ENCODE measurements around the gene HCN2. TPM values are rescaled to one million over a fixed set of nuclear protein-coding genes. Genes with fewer than 3 reads are reported as not detected.

The HCN2 gene
- total and polyA plus RNA-seq, 12 donors: 0.74 to 9.1 (median 3.6) TPM

DNA sequence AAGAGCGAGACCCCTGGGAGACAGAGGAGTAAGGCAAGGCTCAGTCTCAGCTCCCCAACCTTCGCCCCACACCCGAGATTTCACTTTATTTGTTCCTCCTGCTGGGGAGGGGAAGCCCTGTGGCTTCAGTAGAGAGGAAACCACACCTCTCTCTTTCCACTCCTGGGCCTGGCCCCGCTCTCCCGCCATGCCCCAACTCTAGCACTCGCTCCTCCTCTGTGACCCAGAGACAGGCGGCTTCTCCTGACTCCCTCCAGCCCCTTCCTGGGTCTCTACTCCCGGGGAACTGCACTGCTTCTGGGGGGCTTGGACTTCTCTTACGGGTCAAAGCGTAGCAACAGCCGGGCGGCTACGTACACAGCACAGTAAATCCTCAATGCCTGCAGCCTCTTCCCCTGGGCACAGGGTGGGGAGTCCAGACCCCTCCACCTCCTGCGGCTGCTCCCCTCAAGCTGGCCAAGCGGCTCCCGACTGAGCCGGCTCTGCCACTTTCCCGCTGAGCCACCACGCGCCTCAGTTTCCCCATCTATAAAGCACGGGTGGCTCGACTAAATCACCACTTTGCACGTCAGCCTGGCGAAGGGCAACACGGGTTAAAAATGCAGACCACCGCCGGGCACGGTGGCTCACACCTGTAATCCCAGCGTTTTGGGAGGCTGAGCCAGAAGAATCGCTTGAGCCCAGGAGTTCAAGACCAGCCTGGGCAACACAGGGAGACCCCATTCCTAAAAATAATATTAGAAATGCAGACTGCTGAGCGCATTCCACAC lies 71.9 kb downstream of the HCN2 start:
- H3K36me3 ChIP-seq (replicated peaks in 1 of 2): peaks cover 0 to 4% of the 10 kb centered on the region in 2 donors
- peaks cover 33 to 70% of the 10 kb centered on the region in 2 donors for H3K4me1 ChIP-seq (replicated peaks in 1 of 2)
- TF ChIP-seq, protein P1, sequence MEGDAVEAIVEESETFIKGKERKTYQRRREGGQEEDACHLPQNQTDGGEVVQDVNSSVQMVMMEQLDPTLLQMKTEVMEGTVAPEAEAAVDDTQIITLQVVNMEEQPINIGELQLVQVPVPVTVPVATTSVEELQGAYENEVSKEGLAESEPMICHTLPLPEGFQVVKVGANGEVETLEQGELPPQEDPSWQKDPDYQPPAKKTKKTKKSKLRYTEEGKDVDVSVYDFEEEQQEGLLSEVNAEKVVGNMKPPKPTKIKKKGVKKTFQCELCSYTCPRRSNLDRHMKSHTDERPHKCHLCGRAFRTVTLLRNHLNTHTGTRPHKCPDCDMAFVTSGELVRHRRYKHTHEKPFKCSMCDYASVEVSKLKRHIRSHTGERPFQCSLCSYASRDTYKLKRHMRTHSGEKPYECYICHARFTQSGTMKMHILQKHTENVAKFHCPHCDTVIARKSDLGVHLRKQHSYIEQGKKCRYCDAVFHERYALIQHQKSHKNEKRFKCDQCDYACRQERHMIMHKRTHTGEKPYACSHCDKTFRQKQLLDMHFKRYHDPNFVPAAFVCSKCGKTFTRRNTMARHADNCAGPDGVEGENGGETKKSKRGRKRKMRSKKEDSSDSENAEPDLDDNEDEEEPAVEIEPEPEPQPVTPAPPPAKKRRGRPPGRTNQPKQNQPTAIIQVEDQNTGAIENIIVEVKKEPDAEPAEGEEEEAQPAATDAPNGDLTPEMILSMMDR (IDR thresholded peaks at IDR 0.05): no peak
- TF ChIP-seq POLR2A (IDR thresholded peaks at IDR 0.05): no peak
- DNase-seq: peak in 3 of 7 donors; percentile 54 to 56 (median 54)
- H3K27me3 ChIP-seq: no peaks in the 10 kb centered on the region
- H3K27ac ChIP-seq: peak overlapping the region; percentile 37 to 97 (median 89)
- intact Hi-C loops (cut with DNase I): no loop called here
- 7 to 15% (median 10%) methylated on average over 25 to 31 of the region's 31 CpGs for WGBS, 4 donors
- H3K4me3 ChIP-seq: peak overlapping the region in 2 of 4 donors; percentile 92 to 94
- H3K9me3 ChIP-seq (replicated peaks in 1 of 3): no peaks in the 10 kb centered on the region

DNA sequence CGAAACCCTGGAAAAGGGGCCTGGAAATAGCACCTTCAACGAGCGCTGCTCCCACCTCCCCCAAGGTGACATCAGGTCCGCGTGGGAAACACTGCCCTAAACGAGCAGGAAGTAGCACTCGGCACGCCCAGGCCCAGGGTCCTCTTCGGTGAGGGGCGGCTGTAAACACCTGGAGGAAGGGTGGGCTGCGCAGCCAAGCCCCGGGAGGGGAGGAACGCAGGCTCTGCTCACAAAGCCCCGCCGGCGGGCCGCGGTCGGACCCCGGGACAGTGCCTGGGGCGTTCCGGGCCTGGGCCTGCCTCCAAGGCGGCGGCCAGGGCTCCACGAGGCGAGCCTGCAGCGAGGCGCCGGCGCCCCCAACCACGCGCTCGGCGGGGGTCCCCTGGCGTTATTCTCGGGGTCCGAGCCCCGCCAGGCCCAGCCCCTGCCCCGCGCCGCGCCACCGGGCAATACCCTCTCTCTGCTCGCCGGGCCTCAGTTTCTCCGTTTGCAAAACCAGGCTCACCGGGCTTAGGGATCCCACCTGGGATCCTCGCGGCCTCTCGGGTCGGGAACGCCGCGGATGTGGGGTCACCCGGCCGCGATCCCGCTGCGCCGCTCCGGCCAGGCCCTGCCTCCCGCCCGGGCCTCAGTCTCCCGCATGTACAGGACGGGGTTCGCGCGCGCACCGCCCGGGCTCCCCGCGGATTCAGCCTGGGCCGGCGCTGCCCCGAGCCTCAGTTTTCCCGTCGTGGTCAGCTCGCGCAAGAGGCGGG lies 72.7 kb downstream of the HCN2 start:
- H3K4me3 ChIP-seq: peak overlapping the region; percentile 26 to 94 (median 83)
- H3K36me3 ChIP-seq (replicated peaks in 1 of 2): peaks cover 0 to 3% of the 10 kb centered on the region in 2 donors
- H3K27ac ChIP-seq: peak overlapping the region; percentile 69 to 97 (median 89)
- TF ChIP-seq POLR2A (IDR thresholded peaks at IDR 0.05): no peak
- TF ChIP-seq, protein P1 (IDR thresholded peaks at IDR 0.05): no peak
- no peaks in the 10 kb centered on the region for H3K9me3 ChIP-seq (replicated peaks in 1 of 3)
- H3K27me3 ChIP-seq: no peaks in the 10 kb centered on the region
- intact Hi-C loops (cut with DNase I): no loop called here
- 0 to 3% (median 0%) methylated on average over 11 to 81 of the region's 81 CpGs for WGBS, 4 donors
- peaks cover 33 to 66% of the 10 kb centered on the region in 2 donors for H3K4me1 ChIP-seq (replicated peaks in 1 of 2)
- peak in 6 of 7 donors; percentile 53 to 71 (median 58) for DNase-seq

DNA sequence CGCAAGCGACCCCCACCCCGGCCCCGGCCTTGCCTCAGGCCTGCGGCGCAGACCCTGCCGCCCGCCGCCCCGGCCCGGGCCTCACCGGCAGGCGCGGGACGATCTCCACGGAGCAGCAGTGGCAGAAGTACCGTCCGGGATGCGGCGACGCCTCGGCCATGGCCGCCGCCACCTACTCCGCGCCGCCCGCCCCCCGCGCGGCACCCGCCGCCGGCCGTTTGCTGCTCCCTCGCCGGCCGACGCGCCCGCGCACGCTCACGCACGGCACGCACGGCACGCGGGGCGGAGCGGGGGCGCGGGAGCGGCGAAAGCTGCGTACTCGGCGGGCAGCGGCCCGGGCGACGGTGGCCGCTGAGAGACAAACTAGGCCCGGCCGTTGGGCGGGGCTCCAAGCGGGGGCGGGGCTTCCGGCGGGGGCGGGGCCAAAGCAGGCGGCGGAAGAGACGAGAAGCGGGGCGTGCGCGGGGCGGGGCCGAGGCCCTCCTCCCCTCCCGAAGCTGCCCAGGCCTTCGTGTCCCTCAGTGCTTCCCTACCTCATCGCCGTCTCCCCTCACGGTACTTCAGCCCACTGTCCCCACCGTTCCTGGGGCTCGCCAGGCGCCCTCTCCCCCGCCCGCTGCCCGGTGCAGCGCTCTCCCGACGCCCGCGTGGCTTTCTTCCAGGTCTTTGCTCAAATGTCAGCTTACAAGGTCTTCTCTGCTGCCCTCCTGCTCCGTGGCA lies 73.4 kb downstream of the HCN2 start, which contains the start of gene RNF126:
Gene RNF126, minus strand, starts transcription at position 253 of the 720 bp plus-strand sequence. Its CDS starts 93 bp downstream, at position 160.
- WGBS, 4 donors: 1 to 3% (median 1%) methylated on average over 13 to 97 of the region's 97 CpGs
- H3K9me3 ChIP-seq (replicated peaks in 1 of 3): no peaks in the 10 kb centered on the region
- intact Hi-C loops (cut with DNase I): no loop called here
- TF ChIP-seq, protein P1 (IDR thresholded peaks at IDR 0.05): peak in 1 of 6 experiments; percentile 3
- TF ChIP-seq POLR2A (IDR thresholded peaks at IDR 0.05): peak; percentile 61 to 80
- peak within 1 kb of the TSS; percentile 26 to 94 (median 83) for H3K4me3 ChIP-seq
- H3K27ac ChIP-seq: peak within 1 kb of the TSS; percentile 96 to 98 (median 97)
- peak; percentile 88 to 98 (median 95) for DNase-seq
- H3K36me3 ChIP-seq (replicated peaks in 1 of 2): no peaks in the 10 kb centered on the region
- H3K27me3 ChIP-seq: no peaks in the 10 kb centered on the region
- peaks cover 33 to 59% of the 10 kb centered on the region in 2 donors for H3K4me1 ChIP-seq (replicated peaks in 1 of 2)
